H1 (cell line): ENCODE results near the gene ZNF280C. TPM values are rescaled to one million over a fixed set of nuclear protein-coding genes. Genes with fewer than 3 reads are reported as not detected.

Experiments used
- CTCF ChIA-PET: fragments of 300-600 bp; sonication (Branson Sonifier 250); formaldehyde crosslinking; loops from one replicate; lab custom pipeline; 2021; ENCODE audit not compliant: partially characterized antibody; lab: Charles Lee
- POLR2A ChIA-PET: fragments of 300-600 bp; sonication (Branson Sonifier 250); formaldehyde crosslinking; loops from one replicate; lab custom pipeline; 2021; ENCODE audit warnings: inconsistent platforms; ENCODE audit not compliant: partially characterized antibody; lab: Charles Lee
- DNase-seq, 2 experiments: peaks; one replicate each; pipeline versions ENCODE4 v3.0.0 to v3.0.0-alpha.2; 2010 to 2022; ENCODE audit warnings: low spot score in 2 of 2, low read depth in 1 of 2, mixed read lengths in 1 of 2
- FAIRE-seq: peaks from 2 replicates; lab custom pipeline; 2011; peaks lifted over from hg19 to GRCh38; lab: Jason Lieb, UNC
- H2AFZ ChIP-seq: 2 replicates; pipeline ENCODE4 v1.8.1; 2012; ENCODE audit warnings: low read length, inconsistent platforms
- H2AK5ac ChIP-seq: 2 replicates; pipeline ENCODE4 v1.6.1; 2013; ENCODE audit warnings: low read depth, low read length
- H2BK120ac ChIP-seq: replicated peaks from 2 replicates; pipeline ENCODE3; 2013; ENCODE audit warnings: low read depth, low read length, inconsistent platforms
- H2BK12ac ChIP-seq: 2 replicates; pipeline ENCODE4 v1.6.1; 2013; ENCODE audit warnings: low read depth, low read length
- H2BK15ac ChIP-seq: 2 replicates; pipeline ENCODE4 v1.6.1; 2013; ENCODE audit warnings: low read length
- H2BK20ac ChIP-seq: 2 replicates; pipeline ENCODE4 v1.6.1; 2013; ENCODE audit warnings: low read length
- H2BK5ac ChIP-seq: 2 replicates; pipeline ENCODE4 v1.6.1; 2013; ENCODE audit warnings: low read depth, low read length
- H3K14ac ChIP-seq: 2 replicates; pipeline ENCODE4 v1.6.1; 2013; ENCODE audit warnings: inconsistent platforms; ENCODE audit not compliant: insufficient read length
- H3K18ac ChIP-seq: 2 replicates; pipeline ENCODE4 v1.6.1; 2013; ENCODE audit warnings: low read length; ENCODE audit errors: extremely low read depth
- H3K23ac ChIP-seq: 2 replicates; pipeline ENCODE4 v1.6.1; 2013; ENCODE audit warnings: inconsistent platforms; ENCODE audit not compliant: insufficient read length
- H3K23me2 ChIP-seq: 2 replicates; pipeline ENCODE4 v1.6.1; 2013; ENCODE audit warnings: low read depth, low read length
- H3K27ac ChIP-seq: 2 replicates; pipeline ENCODE4 v1.6.1; 2011; ENCODE audit warnings: low read depth, low read length, inconsistent platforms
- H3K27me3 ChIP-seq, 4 experiments: replicated peaks in 1 of 4; 1 replicate in 1 of 4; 2 replicates in 3 of 4; pipeline versions ENCODE4 v1.6.1 to v1.8.1; 2011 to 2013; ENCODE audit warnings: low read length in 3 of 4, mild to moderate bottlenecking in 3 of 4, inconsistent platforms in 2 of 4, mixed read lengths in 2 of 4, moderate library complexity in 1 of 4; ENCODE audit not compliant: control insufficient read depth in 3 of 4, insufficient read depth in 3 of 4; ENCODE audit errors: extremely low read depth in 1 of 4
- H3K36me3 ChIP-seq, 4 experiments: 2 replicates each; pipeline versions ENCODE4 v1.6.1 to v1.8.1; 2011 to 2013; ENCODE audit warnings: mild to moderate bottlenecking in 4 of 4, low read length in 3 of 4, moderate library complexity in 2 of 4, control low read depth in 1 of 4, inconsistent platforms in 1 of 4; ENCODE audit not compliant: insufficient read depth in 4 of 4, control insufficient read depth in 2 of 4
- H3K4ac ChIP-seq: replicated peaks from 2 replicates; pipeline ENCODE3; 2013; ENCODE audit warnings: low read length, low read depth, mixed read lengths, inconsistent platforms; ENCODE audit not compliant: insufficient read length
- H3K4me1 ChIP-seq, 4 experiments: replicated peaks in 1 of 4; 1 replicate in 1 of 4; 2 replicates in 3 of 4; pipeline versions ENCODE4 v1.6.1 to v1.8.1; 2011 to 2013; ENCODE audit warnings: low read length in 3 of 4, inconsistent platforms in 2 of 4, mixed read lengths in 1 of 4; ENCODE audit not compliant: insufficient read depth in 4 of 4, control insufficient read depth in 3 of 4
- H3K4me2 ChIP-seq, 2 experiments: 2 replicates each; pipeline versions ENCODE4 v1.6.1 to v1.8.1; 2011 to 2013; ENCODE audit warnings: low read depth in 2 of 2, low read length in 2 of 2, control low read depth in 1 of 2, inconsistent platforms in 1 of 2, mild to moderate bottlenecking in 1 of 2; ENCODE audit not compliant: insufficient read depth in 1 of 2
- H3K4me3 ChIP-seq, 4 experiments: fragments of 200-600, 300-600 bp in 1 of 4; sonication (generic), shearing (Covaris generic), sonication (Bioruptor Twin) in 1 of 4; 2 replicates each; pipeline versions ENCODE4 v1.5.1 to v1.8.1; 2011 to 2016; ENCODE audit warnings: low read length in 4 of 4, low read depth in 3 of 4, control low read depth in 2 of 4, inconsistent platforms in 2 of 4, mild to moderate bottlenecking in 2 of 4, mixed read lengths in 1 of 4, moderate library complexity in 1 of 4; ENCODE audit not compliant: insufficient read depth in 2 of 4; ENCODE audit errors: extremely low read depth in 1 of 4
- H3K56ac ChIP-seq: replicated peaks from 2 replicates; pipeline ENCODE3; 2013; ENCODE audit warnings: low read depth, mild to moderate bottlenecking, mixed read lengths, low read length, inconsistent platforms; ENCODE audit not compliant: insufficient read length
- H3K79me1 ChIP-seq: 2 replicates; pipeline ENCODE4 v1.6.1; 2013; ENCODE audit warnings: low read depth, low read length, control low read depth
- H3K79me2 ChIP-seq, 2 experiments: 2 replicates each; pipeline versions ENCODE4 v1.6.1 to v1.8.1; 2012 to 2013; ENCODE audit warnings: low read length in 2 of 2, mild to moderate bottlenecking in 2 of 2, inconsistent platforms in 1 of 2; ENCODE audit not compliant: insufficient read depth in 2 of 2, control insufficient read depth in 1 of 2
- H3K9ac ChIP-seq, 4 experiments: replicated peaks in 1 of 4; 1 replicate in 1 of 4; 2 replicates in 3 of 4; pipeline versions ENCODE4 v1.6.1 to v1.8.1; 2011 to 2013; ENCODE audit warnings: low read depth in 3 of 4, low read length in 3 of 4, control low read depth in 2 of 4, mild to moderate bottlenecking in 2 of 4, moderate library complexity in 2 of 4, inconsistent platforms in 1 of 4; ENCODE audit errors: extremely low read depth in 1 of 4
- H3K9me3 ChIP-seq, 2 experiments: 2 replicates each; pipeline versions ENCODE4 v1.6.1 to v1.8.1; 2012 to 2013; ENCODE audit warnings: mild to moderate bottlenecking in 2 of 2, moderate library complexity in 2 of 2, control low read depth in 1 of 2, inconsistent platforms in 1 of 2, low read depth in 1 of 2, low read length in 1 of 2, mixed read lengths in 1 of 2; ENCODE audit not compliant: insufficient read depth in 2 of 2
- H4K20me1 ChIP-seq, 2 experiments: replicated peaks in 1 of 2; 2 replicates each; pipeline versions ENCODE3 to v1.8.1; 2011 to 2013; ENCODE audit warnings: inconsistent platforms in 2 of 2, low read length in 2 of 2, mild to moderate bottlenecking in 1 of 2; ENCODE audit not compliant: insufficient read depth in 2 of 2, control insufficient read depth in 1 of 2
- H4K5ac ChIP-seq: 2 replicates; pipeline ENCODE4 v1.6.1; 2013; ENCODE audit warnings: low read length, low read depth, mixed read lengths, inconsistent platforms; ENCODE audit not compliant: insufficient read length
- H4K8ac ChIP-seq: 2 replicates; pipeline ENCODE4 v1.8.0; 2013; ENCODE audit warnings: mild to moderate bottlenecking, moderate library complexity, low read length, inconsistent platforms; ENCODE audit not compliant: insufficient read depth; ENCODE audit errors: extremely low read depth
- H4K91ac ChIP-seq: replicated peaks from 2 replicates; pipeline ENCODE3; 2013; ENCODE audit warnings: low read length, mixed read lengths, inconsistent platforms; ENCODE audit not compliant: insufficient read length
- CBX5 ChIP-seq: fragments of 300-800, 300-1000 bp; sonication (generic); IDR thresholded peaks from 2 replicates; pipeline ENCODE4 v1.7.1; 2016; ENCODE audit warnings: antibody characterized with exemption, low read length, low read depth
- CTBP2 ChIP-seq: IDR thresholded peaks from 2 replicates; pipeline ENCODE4 v1.7.0; 2011; ENCODE audit warnings: borderline replicate concordance, mild to moderate bottlenecking, moderate library complexity, mixed read lengths, low read length; ENCODE audit not compliant: insufficient read depth, insufficient read length
- EGR1 ChIP-seq: IDR thresholded peaks from 2 replicates; pipeline ENCODE4 v1.6.1; 2011; ENCODE audit warnings: low read depth, low read length, borderline replicate concordance
- FOSL1 ChIP-seq: IDR thresholded peaks from 2 replicates; pipeline ENCODE4 v1.6.1; 2011; ENCODE audit warnings: mild to moderate bottlenecking, low read depth, low read length, moderate library complexity; ENCODE audit not compliant: insufficient read depth
- JUND ChIP-seq: IDR thresholded peaks from 2 replicates; pipeline ENCODE4 v1.6.1; 2011; ENCODE audit warnings: mild to moderate bottlenecking, improper control_type of control experiment, low read length
- KDM5A ChIP-seq: fragments of 200-600 bp; IDR thresholded peaks from 2 replicates; pipeline ENCODE4 v1.7.1; 2012; ENCODE audit warnings: mild to moderate bottlenecking, low read length, inconsistent platforms, mixed read lengths
- POLR2AphosphoS5 ChIP-seq: IDR thresholded peaks from 2 replicates; pipeline ENCODE4 v1.6.1; 2011; ENCODE audit warnings: low read depth, low read length
- RBBP5 ChIP-seq: IDR thresholded peaks from 2 replicates; pipeline ENCODE4 v1.7.1; 2012; ENCODE audit warnings: low read depth, mild to moderate bottlenecking, inconsistent platforms, low read length, moderate library complexity, borderline replicate concordance
- RXRA ChIP-seq: IDR thresholded peaks from 2 replicates; pipeline ENCODE4 v1.6.1; 2011; ENCODE audit warnings: low read depth, mild to moderate bottlenecking, low read length, moderate library complexity; ENCODE audit not compliant: insufficient read depth
- SP1 ChIP-seq: IDR thresholded peaks from 2 replicates; pipeline ENCODE4 v1.6.1; 2011; ENCODE audit warnings: low read depth, low read length
- SP4 ChIP-seq: IDR thresholded peaks from 2 replicates; pipeline ENCODE4 v1.6.1; 2012; ENCODE audit warnings: low read length, inconsistent platforms
- SRF ChIP-seq: IDR thresholded peaks from 2 replicates; pipeline ENCODE4 v1.6.1; 2011; ENCODE audit warnings: mild to moderate bottlenecking, low read depth, low read length, moderate library complexity
- TAF7 ChIP-seq: optimal IDR thresholded peaks from 2 replicates; pipeline ENCODE3; 2011; ENCODE audit warnings: low read depth, mild to moderate bottlenecking, inconsistent platforms, low read length, moderate library complexity, borderline replicate concordance
- TCF12 ChIP-seq: IDR thresholded peaks from 2 replicates; pipeline ENCODE4 v1.6.1; 2011; ENCODE audit warnings: low read depth, mild to moderate bottlenecking, low read length
- WGBS, 2 experiments: shearing (Covaris generic) in 1 of 2; methylation state at CpG; one replicate each; pipeline versions ENCODE4 v1.1.6 to v1.1.7; 2013 to 2015; ENCODE audit warnings: low lambda C conversion rate in 2 of 2, mixed read lengths in 2 of 2, inconsistent platforms in 1 of 2, low coverage in 1 of 2, missing lambda C conversion rate in 1 of 2; ENCODE audit not compliant: insufficient replicate concordance in 2 of 2, insufficient coverage in 1 of 2, insufficient read length in 1 of 2; ENCODE audit errors: extremely low coverage in 1 of 2, missing lambda C conversion rate in 1 of 2; 5-methylcytosine and 5-hydroxymethylcytosine counted together
- polyA plus RNA-seq, 7 experiments: library from polyadenylated mRNA; depleted of rRNA in 3 of 7; stranded (reverse) in 5 of 7; unstranded in 2 of 7; fragments of >200 nt in 5 of 7; fragments of 200-250 nt in 2 of 7; gene quantifications; 1 replicate in 5 of 7; 2 replicates in 1 of 7; 4 replicates in 1 of 7; pipeline versions ENCODE4 v1.2.1 to v1.2.3, GENCODE V29; 2011 to 2013; ENCODE audit warnings: missing spikeins in 2 of 7, mixed read lengths in 2 of 7
- total RNA-seq: library from RNA; stranded (reverse); fragmentation: NEBNext Ultra II Directional; extraction: Animal tissue kit (Norgen Biotek cat#: 25700); gene quantifications from 2 replicates; pipeline ENCODE4 v1.2.1, GENCODE V29; 2021

The ZNF280C gene
- total and polyA plus RNA-seq, 2 of the 8 experiments (the other 6 are each of a cell fraction or from before 2014, with no cell fraction given), result 8.4 to 13.4 TPM

DNA sequence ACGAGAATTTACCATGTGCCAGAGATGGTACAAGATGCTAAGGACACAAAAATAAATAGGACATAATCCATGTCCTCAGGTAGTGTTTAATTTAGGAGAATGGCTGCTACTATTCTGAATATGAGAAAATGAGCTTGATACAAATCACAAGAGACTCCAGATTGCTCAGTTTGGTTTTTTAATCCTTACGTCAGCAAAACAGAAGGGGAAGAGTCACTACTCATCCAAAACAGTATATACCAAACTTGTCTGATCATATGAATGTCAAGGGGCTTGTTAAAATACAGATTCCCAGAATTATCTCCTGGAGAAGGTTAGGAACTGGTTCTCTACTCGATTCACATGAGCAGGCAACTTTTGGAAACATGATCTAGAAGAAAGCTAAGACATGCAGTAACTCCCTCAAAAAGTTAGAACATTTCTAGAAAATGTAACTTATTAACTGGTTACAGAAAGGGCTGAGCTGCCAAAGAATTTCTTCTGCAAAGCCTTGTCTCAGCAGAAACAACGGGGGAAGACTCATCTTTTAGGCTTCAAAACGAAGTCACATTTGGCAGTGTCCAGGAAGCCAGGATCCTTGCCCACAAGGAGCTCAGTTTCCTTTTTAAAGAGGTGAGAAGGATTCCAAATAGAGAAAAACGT is 106.5 kb downstream of the ZNF280C start:
- TF ChIP-seq RXRA (no peak), FOSL1 (no peak), TCF12 (no peak), POLR2AphosphoS5 (no peak), SRF (no peak), RBBP5 (no peak), TAF7 (no peak), EGR1 (no peak), CBX5 (no peak), SP4 (no peak), KDM5A (no peak), JUND (no peak), CTBP2 (no peak), SP1 (no peak)
- Histone ChIP-seq H2BK20ac (no peak overlapping the region), H2BK12ac (no peak overlapping the region), H3K36me3 (no peaks in the 10 kb centered on the region), H3K27me3 (no peaks in the 10 kb centered on the region), H2AK5ac (no peak overlapping the region), H4K91ac (no peak overlapping the region), H3K4me2 (no peak overlapping the region), H3K4me1 (no peaks in the 10 kb centered on the region; a peak in 2 of 7 replicates), H3K23me2 (peaks cover 2% of the 10 kb centered on the region; the same call in 1 of the 2 replicates), H3K56ac (no peak overlapping the region), H2BK5ac (no peak overlapping the region), H2AFZ (no peak overlapping the region), H3K14ac (no peak overlapping the region), H4K8ac (no peak overlapping the region), H2BK15ac (no peak overlapping the region), H3K9me3 (no peaks in the 10 kb centered on the region), H3K23ac (no peak overlapping the region), H3K9ac (no peak overlapping the region), H4K5ac (no peak overlapping the region), H4K20me1 (no peaks in the 10 kb centered on the region), H3K27ac (no peak overlapping the region), H3K18ac (no peak overlapping the region), H3K4ac (no peak overlapping the region), H3K4me3 (no peak overlapping the region), H3K79me2 (peaks cover 0 to 13% of the 10 kb centered on the region in 2 experiments; a peak in 2 of 4 replicates), H2BK120ac (no peak overlapping the region), H3K79me1 (0 out of 2 replicates have a peak, but pooled peaks cover 2% of the 10 kb centered on the region)
- CTCF ChIA-PET, result interaction anchor here (0.6 to 1.1 kb wide), 2 partner anchors 134 to 181 kb away, joined by 3 read pairs; no protein-coding TSS in a partner anchor
- POLR2A ChIA-PET, result no interaction called here
- 69% methylated on average over 6 of the region's 6 CpGs; no CpG with 5 or more reads in 1 of the 2 experiments for WGBS, 2 experiments
- FAIRE-seq (no peak), DNase-seq (no peak)
